ENCODE results near the gene ZNF701. TPM values are rescaled to one million over a fixed set of nuclear protein-coding genes. Genes with fewer than 3 reads are reported as not detected.
"Not testable (repeated sequence)": the region's sequence is repeated elsewhere in the genome, so short reads cannot be mapped to it uniquely, and the experiment has no call there.

ZNF701 gene
- total RNA-seq, 1 donor = 12.6 TPM

DNA sequence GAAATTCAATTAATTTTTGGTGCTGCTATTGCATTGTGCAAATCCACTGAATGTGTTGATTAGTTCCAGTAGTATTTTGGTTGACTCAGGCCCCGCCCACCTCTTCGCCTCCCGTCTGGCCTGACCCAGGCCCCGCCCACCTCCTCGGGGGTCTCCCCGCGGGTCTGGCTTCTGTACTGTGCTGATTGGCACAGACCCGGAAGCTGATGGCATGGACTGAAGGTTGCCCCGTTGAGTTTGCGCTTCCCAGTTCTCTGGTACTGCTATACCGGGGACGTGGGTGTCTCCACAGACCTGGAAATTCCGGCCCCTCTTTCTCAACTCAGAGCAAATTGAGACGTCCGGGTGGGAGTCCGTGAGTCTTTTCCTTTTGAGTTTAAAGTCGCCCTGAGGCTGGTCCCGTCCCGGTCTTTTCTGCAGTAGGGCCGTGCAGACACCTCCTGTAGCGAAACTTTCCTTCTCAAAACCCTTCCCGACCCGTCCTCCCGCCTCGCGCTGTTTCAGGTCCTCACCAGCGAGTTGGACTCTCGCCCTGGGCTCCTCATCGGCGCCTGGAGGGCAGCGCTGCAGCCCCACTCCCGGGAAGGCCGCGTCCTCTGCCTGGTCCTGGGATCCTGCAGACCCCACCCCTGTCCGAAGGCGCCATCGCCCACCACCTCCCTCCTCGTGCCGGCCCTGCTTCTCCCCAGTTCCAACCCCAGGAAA lies 14.8 kb downstream of the ZNF701 start:
- TF ChIP-seq CTCF (IDR thresholded peaks at IDR 0.05; ENCODE audit: insufficient read depth, low read length) = no peak
- no peak for DNase-seq (ENCODE audit: low read depth)
- no peak overlapping the region for H3K4me3 ChIP-seq (ENCODE audit: low read depth, low read length)

DNA sequence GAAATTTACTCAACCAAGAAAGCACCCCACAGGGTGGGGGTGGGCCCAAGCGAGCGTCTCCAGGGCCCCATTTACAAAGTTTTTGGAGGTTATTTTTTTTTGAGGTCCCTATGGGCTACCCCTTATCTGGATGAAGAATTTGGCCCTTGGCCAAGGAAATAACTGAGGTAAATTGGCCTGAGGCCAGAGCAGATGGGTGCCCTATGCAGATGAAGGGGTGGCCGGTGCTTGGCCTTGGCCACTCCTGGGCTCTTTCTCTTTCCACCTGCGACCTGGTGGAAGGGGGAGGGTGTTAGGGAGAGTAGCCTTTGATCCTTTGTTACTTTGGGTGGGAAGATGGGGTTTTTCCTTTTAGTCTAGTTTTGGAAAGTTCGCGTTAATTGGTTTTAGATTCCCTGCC lies 15.5 kb downstream of the ZNF701 start:
- no peak for TF ChIP-seq CTCF (IDR thresholded peaks at IDR 0.05; ENCODE audit: insufficient read depth, low read length)
- no peak overlapping the region for H3K4me3 ChIP-seq (ENCODE audit: low read depth, low read length)
- DNase-seq (ENCODE audit: low read depth) = no peak

GRCh38 chr19:52590728-52591127 lies 20.6 kb downstream of the ZNF701 start:
- no peak for DNase-seq (ENCODE audit: low read depth)
- no peak overlapping the region for H3K4me3 ChIP-seq (ENCODE audit: low read depth, low read length)
- no peak for TF ChIP-seq CTCF (IDR thresholded peaks at IDR 0.05; ENCODE audit: insufficient read depth, low read length)

GRCh38 chr19:52592301-52592700 lies 22.2 kb downstream of the ZNF701 start:
- H3K4me3 ChIP-seq (ENCODE audit: low read depth, low read length) = no peak overlapping the region
- TF ChIP-seq CTCF (IDR thresholded peaks at IDR 0.05; ENCODE audit: insufficient read depth, low read length) = peak; percentile 12
- DNase-seq (ENCODE audit: low read depth) = no peak

- not testable (repeated sequence) for H3K4me3 ChIP-seq (ENCODE audit: low read depth, low read length); DNase-seq (ENCODE audit: low read depth)
Measured at GRCh38 chr19:52593441-52593840, 23.4 kb downstream of the ZNF701 start.

- DNase-seq (ENCODE audit: low read depth) = no peak
- TF ChIP-seq CTCF (IDR thresholded peaks at IDR 0.05; ENCODE audit: insufficient read depth, low read length) = no peak
- H3K4me3 ChIP-seq (ENCODE audit: low read depth, low read length) = no peak overlapping the region
Measured at GRCh38 chr19:52599241-52599640, 29.2 kb downstream of the ZNF701 start.

DNA sequence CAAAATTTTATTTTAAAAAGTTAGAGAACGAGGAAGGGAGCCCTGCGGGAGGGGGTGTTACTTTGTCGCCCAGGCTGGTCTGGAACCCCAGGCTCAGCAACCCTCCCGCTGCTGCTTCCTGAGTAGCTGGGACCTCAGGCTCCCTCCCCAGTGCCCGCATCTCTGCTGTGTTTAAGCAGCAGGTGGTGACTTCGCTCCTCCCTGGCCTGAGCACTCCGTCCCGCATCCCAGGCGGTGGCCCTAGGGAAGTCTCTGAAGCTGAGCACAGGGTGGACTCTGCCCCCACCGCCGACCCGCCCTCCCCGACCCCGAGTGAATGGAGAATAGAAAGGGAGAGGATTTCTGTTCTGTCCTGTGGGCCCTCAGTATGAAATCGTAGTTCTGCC lies 30.5 kb downstream of the ZNF701 start:
- peak overlapping the region; percentile 72 for H3K4me3 ChIP-seq (ENCODE audit: low read depth, low read length)
- no peak for TF ChIP-seq CTCF (IDR thresholded peaks at IDR 0.05; ENCODE audit: insufficient read depth, low read length)
- DNase-seq (ENCODE audit: low read depth) = no peak
